GM18498 (cell line): ENCODE results near the gene ABHD11.
"Not testable (repeated sequence)": the region's sequence is repeated elsewhere in the genome, so short reads cannot be mapped to it uniquely, and the experiment has no call there.

Source experiments
- ATAC-seq: cut with Tn5 transposase; IDR thresholded peaks from one replicate; pipeline ENCODE4 v1.9.1; 2021; ENCODE audit warnings: mild to moderate bottlenecking, moderate library complexity; ENCODE audit not compliant: unreplicated experiment

Gene ABHD11

GRCh38 chr7:73746378-73746777 is 7.8 kb upstream of the ABHD11 start:
- ATAC-seq, result no peak

DNA sequence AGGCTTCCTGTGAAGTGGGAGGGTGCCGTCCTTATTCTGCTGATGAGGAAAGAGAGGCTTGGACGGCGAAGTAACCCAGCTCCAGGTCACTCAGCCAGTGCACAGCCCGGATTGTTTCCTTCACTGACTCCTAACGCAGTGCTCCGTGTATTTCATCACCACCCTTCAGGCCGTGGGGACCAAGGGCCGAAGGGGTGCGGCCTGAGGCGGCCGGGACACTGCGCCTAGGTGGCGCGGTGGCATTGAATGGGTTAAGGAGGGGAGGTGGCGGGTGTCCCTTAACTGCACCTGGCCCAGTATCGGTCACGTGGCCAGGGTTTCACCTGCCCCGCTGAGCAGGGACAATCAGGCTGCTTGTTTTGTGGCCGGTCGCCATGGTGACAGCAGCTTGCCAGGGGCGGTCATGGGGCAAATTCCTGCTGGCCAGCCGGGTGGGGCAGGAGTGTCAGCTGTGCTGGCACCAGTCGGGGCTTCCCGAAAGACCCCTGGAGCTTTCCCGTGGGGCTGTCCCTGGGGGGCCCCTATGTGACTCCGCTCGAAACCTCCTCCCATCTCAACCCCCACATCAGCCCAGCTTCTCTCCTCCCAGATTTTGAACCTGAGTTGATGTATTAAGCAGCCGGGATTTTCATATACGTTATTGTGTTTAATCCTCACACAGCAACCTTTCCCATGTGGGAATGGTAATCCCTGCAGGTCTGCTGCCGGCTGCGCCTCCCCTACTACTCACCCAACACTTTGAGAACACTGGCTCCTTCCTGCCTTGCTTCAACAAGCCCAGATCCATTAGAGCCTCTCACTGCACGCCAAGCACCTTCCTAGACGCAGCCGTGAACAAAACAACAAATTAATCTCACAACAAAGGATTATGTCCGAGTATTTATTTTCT is 4.4 kb upstream of the ABHD11 start:
- ATAC-seq, result no peak

GRCh38 chr7:73742338-73742752 is 3.7 kb upstream of the ABHD11 start:
- no peak for ATAC-seq

GRCh38 chr7:73741600-73741999 is 3.0 kb upstream of the ABHD11 start:
- ATAC-seq, result no peak

DNA sequence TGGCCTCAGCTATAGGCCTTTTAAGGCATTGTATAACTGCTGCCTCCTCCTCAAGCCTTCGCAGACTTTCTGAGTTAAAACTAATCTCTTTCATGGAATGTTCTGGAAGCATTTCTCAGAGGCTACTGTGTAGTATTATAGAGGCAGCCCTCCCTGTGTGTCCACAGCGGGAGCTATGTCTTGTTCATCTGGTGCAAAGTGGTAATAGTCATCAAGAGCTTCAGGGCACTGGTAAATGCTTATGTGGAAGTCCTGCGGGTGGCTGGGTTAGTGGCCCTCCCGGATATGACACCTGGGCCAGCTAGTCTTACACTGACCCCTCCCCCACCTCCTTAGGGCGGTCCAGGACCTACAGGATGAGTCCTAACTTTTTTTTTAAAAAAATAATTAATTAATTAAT is 2.2 kb upstream of the ABHD11 start:
- no peak for ATAC-seq

- no peak for ATAC-seq
Observed at GRCh38 chr7:73740212-73740611, 1.6 kb upstream of the ABHD11 start.

DNA sequence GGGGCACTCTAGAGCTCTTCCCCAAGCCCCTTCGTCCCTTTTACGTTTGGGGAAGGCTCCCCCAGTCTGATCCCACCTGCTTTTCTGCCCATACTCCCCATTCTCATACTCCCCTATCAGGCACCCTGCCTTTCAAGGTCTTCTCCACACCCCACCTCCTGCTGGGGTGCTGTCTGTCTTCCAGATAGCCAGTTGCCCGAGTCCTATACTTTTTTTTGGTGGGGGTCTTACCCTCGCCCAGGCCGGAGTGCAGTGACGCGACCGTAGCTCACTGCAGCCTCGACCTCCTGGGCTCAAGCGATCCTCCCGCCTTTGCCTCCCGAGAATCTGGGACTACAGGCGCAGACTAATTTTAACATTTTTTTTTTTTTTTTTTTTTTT is 775 bp upstream of the ABHD11 start:
- ATAC-seq, result no peak

- peak; percentile 24 for ATAC-seq
Observed at GRCh38 chr7:73738220-73738611, 386 bp downstream of the ABHD11 start.

DNA sequence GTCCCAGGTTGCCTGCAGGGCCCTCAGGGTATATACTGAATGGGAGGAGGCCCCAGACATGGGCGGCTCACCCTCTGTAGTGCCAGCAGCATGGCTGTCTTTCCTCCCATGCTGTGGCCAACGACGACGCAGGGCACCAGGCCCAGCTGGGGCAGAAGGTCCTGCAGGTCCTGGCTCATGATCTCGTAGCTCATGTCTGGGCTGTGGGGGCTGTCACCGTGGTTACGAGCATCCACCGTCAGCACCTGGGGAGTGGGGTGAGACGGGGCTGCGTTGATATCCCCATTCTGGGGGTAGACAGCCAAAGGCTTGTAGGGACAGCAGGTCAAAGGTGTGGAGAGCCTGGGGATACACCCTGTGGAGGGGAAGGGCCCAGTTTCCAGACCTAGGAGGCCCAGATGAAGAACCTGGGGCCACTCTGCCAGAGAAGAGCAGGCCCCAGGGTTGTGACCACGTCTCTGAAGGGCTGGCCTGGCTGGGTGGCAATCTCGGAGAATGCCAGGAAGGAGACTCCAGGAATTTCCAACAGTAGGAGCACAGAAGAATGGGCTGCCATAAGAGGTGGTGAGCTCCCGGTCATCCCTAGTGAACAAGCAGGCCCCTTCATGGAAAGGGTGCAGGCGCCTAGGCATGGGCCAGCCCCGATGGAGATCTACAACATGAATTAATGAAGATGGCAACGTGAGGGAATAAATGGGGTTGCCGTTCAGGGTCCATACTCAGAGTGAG is 947 bp downstream of the ABHD11 start:
- no peak for ATAC-seq

- no peak for ATAC-seq
Observed at GRCh38 chr7:73736885-73737284, 1.7 kb downstream of the ABHD11 start.

GRCh38 chr7:73735528-73735905 is 3.1 kb downstream of the ABHD11 start:
- no peak for ATAC-seq

DNA sequence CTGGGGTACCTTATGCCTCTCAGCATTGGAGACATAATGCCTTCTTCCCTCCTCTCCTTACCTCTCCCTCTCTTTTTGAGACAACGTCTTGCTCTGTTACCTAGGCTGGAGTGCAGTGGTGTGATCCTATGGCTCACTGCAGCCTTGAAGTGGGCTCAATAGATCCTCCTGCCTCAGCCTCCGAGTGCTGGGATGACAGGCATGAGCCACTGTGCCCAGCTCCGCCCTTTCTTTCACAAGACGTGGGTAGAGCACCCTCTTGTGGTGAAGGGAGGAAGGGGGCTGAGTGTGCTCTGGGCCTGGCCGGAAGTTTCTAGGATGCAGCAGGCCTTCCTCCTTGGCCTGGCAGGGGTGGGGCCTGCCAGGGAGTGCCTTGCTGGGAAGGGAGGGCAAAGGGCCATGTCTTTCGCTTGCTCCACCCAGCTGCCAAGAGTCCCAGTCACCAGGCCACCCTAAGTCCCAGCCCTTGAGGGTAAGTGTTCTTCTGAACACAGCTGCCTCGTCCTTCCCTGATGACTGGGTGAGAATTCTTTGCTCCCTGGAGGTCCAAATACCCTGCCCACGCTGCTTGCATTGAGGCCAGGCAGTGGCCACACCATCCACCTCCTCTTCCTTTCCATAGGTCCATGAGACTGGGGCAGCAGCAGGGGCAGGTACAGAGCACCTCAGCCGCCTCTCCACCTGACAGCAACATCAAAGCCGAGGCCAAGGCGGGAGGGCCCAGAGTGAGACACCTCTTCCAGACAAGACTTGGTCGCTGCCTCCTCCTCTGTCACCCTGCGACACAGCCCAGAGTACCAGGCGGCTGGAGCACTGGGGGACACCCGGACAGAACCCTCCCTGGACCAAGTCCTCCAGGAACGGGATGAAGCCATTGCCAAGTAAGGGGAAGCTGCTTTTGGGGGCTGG is 3.7 kb downstream of the ABHD11 start:
- ATAC-seq, result no peak

GRCh38 chr7:73732397-73732796 is 6.2 kb downstream of the ABHD11 start:
- no peak for ATAC-seq

GRCh38 chr7:73730485-73730884 is 8.1 kb downstream of the ABHD11 start:
- no peak for ATAC-seq

DNA sequence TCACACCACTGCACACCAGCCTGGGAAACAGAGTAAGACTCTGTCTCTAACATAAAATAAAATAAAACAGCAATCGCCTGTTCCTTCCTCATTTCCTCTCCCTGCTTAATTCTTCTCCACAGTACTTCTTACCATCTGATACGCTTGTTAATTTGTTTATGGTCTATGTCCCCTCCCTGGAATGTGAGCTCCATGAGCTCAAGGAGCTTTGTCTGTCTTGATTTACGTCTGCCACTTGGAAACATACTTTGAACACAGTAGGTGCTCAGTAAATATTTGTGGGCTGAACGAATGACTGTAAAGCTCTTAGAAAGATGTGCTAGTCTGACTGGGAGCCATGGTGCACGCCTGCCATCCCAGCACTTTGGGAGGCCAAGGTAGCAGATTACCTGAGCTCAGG is 10.1 kb downstream of the ABHD11 start:
- no peak for ATAC-seq

GRCh38 chr7:73727952-73728351 is 10.7 kb downstream of the ABHD11 start:
- ATAC-seq, result no peak

GRCh38 chr7:73726083-73726466 is 12.5 kb downstream of the ABHD11 start:
- ATAC-seq, result peak; percentile 21

DNA sequence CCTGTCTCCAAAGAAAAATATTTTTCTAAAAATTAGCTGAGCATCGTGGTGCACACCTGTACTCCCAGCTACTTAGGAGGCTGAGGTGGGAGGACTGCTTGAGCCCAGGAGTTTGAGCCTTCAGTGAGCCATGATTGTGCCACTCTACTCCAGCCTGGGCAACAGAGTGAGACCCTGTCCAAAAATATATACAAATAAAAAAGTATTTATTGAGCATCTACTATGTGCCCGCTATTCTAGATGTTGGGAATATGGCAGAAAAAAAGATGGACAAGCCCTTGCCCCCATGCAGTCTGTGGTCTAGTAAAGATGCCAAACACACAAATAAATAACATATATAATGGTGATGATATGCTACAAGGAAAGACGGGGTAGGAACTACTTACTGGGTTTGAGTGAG is 14.8 kb downstream of the ABHD11 start:
- ATAC-seq, result no peak

DNA sequence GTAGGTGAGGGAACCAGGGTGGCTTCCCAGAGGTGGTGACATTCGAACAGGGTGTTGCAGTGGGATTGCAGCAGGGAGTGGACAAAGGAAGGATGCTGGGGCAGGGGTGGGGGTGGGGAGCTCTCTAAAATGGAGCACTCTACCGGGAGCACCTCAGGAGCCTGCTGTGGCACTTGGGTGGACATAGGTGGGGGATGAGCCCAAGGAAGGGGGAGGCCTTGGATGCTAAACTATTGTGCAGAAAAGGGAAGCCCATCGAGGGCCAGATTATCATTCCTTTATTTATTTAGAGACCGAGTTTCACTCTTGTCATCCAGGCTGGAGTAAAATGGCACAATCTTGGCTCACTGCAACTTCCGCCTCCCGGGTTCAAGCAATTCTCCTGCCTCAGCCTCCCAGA is 15.8 kb downstream of the ABHD11 start:
- ATAC-seq, result no peak

DNA sequence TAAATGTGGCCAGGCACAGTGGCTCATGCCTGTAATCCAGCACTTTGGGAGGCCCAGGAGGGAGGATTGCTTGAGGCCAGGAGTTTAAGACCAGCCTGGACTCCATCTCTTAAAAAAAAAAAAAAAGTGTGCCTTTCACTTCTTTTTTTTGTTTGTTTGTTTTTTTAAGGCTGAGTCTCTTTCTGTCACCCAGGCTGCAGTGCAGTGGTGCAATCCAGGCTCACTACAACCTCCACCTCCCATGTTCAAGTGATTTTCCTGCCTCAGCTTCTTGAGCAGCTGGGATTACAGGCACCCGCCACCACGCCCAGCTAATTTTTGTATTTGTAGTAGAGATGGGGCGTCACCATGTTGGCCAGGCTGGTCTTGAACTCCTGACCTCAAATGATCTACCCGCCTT is 16.4 kb downstream of the ABHD11 start:
- not testable (repeated sequence) for ATAC-seq

- no peak for ATAC-seq
Observed at GRCh38 chr7:73721377-73721817, 17.2 kb downstream of the ABHD11 start.
